Calu3 (cell line): ENCODE data around the gene ADGRD1. TPM values are rescaled to one million over a fixed set of nuclear protein-coding genes. Genes with fewer than 3 reads are reported as not detected.

Experiments
- BruUV-seq: library from RNA; stranded (reverse); fragments of 400-500 nt; replicated peaks from 2 replicates; lab custom pipeline; 2021; lab: Mats Ljungman, UMichigan
- CTCF ChIA-PET: fragments of 300-600 bp; sonication (Branson Sonifier 250); formaldehyde crosslinking; loops from one replicate; lab custom pipeline; 2022; ENCODE audit warnings: antibody characterized with exemption; lab: Charles Lee
- DNase-seq: peaks from one replicate; pipeline ENCODE4 v3.0.0; 2022
- H3K27ac Mint-ChIP-seq: one replicate; pipeline ENCODE4 v1.8.0; 2022; ENCODE audit warnings: mixed read lengths; ENCODE audit not compliant: unreplicated experiment
- H3K27me3 Mint-ChIP-seq: one replicate; pipeline ENCODE4 v1.8.0; 2022; ENCODE audit warnings: mixed read lengths; ENCODE audit not compliant: unreplicated experiment
- H3K36me3 Mint-ChIP-seq: one replicate; pipeline ENCODE4 v1.8.0; 2022; ENCODE audit warnings: mild to moderate bottlenecking, moderate library complexity, mixed read lengths; ENCODE audit not compliant: insufficient read depth, unreplicated experiment
- H3K4me1 Mint-ChIP-seq: one replicate; pipeline ENCODE4 v1.8.0; 2022; ENCODE audit warnings: mild to moderate bottlenecking, low read depth, mixed read lengths; ENCODE audit not compliant: unreplicated experiment
- H3K4me3 Mint-ChIP-seq: one replicate; pipeline ENCODE4 v1.8.0; 2022; ENCODE audit warnings: mild to moderate bottlenecking, low read depth, moderate library complexity, mixed read lengths; ENCODE audit not compliant: unreplicated experiment
- H3K9me3 Mint-ChIP-seq: one replicate; pipeline ENCODE4 v1.8.0; 2022; ENCODE audit warnings: low read depth, mixed read lengths; ENCODE audit not compliant: unreplicated experiment
- CTCF ChIP-seq: fragments of 200-600 bp; IDR thresholded peaks from one replicate; pipeline ENCODE4 v1.8.0; 2022; ENCODE audit warnings: antibody characterized with exemption; ENCODE audit not compliant: unreplicated experiment
- intact Hi-C: fragments of 100-400 bp; cut with micrococcal nuclease; formaldehyde crosslinking; loops from one replicate; pipeline ENCODE4 v1.10.0; 2022; ENCODE audit not compliant: unreplicated experiment
- total RNA-seq: library from RNA; stranded (reverse); gene quantifications from 2 replicates; pipeline ENCODE4 v1.2.3, GENCODE V29; 2022

Gene ADGRD1
- total RNA-seq, 1 experiment from 2014 or later: not detected

DNA sequence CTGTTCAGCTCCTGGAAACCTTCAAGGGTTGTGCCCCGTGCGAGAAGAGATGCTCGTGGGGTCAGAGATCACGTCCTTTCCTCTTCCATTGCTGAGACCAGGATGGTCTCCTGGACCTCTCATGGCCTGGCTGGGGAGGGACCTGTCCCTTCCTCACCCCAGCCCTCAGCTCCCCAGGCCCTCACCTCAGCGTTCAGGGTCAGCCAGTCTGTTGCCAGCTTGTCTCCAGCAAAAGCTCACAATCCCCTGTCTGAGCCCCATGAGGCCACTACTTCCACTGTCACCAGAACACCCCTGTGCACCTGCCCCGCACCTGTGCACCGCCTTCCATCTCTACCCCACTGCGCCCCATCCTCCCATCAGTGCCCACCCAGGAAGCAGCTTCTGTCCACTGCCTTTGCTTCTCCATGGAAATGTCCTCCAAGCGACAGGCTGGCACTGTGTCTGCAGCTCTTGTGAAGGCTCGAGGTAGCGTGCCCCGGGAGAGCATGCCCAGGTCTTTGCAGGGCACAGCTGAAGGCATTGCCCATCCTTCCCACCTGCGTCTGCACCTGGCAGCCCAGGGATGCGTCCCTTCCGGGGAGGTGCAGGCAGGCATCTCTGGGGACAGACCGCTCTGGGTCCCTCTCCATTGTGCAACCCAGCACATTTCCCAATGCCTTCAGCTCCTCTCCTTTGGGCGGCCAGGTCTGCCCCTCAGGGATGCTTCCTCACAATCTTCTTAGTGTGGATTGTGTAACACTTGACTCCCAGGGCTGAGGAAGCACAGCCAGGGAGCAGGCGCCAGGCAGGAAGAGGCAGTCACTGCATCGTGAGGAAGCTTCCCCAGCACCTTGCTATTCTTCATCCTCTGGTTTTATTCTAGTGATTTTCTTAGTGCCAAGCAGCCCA is 179.6 kb downstream of the ADGRD1 start:
- BruUV-seq: no TSS peak
- CTCF ChIA-PET: interaction anchor here (0.9 to 1.9 kb wide), 9 partner anchors 9 to 697 kb away, joined by 3 to 13 read pairs (median 3); no protein-coding TSS in a partner anchor
- no peak overlapping the region for H3K4me3 Mint-ChIP-seq
- no peak for TF ChIP-seq CTCF
- DNase-seq: no peak
- no peaks in the 10 kb centered on the region for H3K4me1 Mint-ChIP-seq
- intact Hi-C loops: loop anchor here (2.0 kb wide), 1 partner anchor 372 kb away; no protein-coding TSS in a partner anchor
- no peaks in the 10 kb centered on the region for H3K36me3 Mint-ChIP-seq
- peaks cover 61% of the 10 kb centered on the region for H3K27me3 Mint-ChIP-seq
- no peak overlapping the region for H3K27ac Mint-ChIP-seq
- no peaks in the 10 kb centered on the region for H3K9me3 Mint-ChIP-seq

DNA sequence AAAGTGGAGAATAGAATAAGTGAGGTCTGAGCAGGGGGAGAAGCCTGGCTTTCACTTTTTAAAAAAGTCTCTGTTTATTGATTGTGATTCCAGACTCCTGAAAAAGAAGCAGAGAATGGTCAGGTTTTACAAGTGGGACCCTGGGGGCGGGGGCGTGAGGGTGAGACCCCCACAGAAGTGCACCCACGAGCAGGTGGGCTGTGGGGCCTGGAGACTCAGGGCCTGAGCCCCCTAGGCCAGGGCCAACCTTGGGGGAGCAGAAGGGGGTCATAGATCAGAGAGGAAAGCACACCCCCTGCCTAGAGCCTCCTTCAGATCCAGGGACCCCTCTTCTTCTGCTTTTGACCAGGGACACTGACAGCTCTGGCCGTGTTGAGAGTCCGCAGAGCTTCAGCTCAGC is 180.3 kb downstream of the ADGRD1 start:
- Mint-ChIP-seq H3K9me3 (no peaks in the 10 kb centered on the region), H3K27me3 (peaks cover 68% of the 10 kb centered on the region), H3K36me3 (no peaks in the 10 kb centered on the region), H3K27ac (no peak overlapping the region), H3K4me1 (no peaks in the 10 kb centered on the region), H3K4me3 (no peak overlapping the region)
- CTCF ChIA-PET: interaction anchor here (1.0 to 1.1 kb wide), 2 partner anchors 18 to 30 kb away, joined by 3 read pairs; no protein-coding TSS in a partner anchor
- DNase-seq: no peak
- no TSS peak for BruUV-seq
- intact Hi-C loops: loop anchor here (2.0 kb wide), 1 partner anchor 373 kb away; no protein-coding TSS in a partner anchor
- TF ChIP-seq CTCF: no peak

- DNase-seq: no peak
- BruUV-seq: no TSS peak
- Mint-ChIP-seq H3K36me3 (no peaks in the 10 kb centered on the region), H3K9me3 (no peaks in the 10 kb centered on the region), H3K27ac (no peak overlapping the region), H3K27me3 (peaks cover 76% of the 10 kb centered on the region), H3K4me3 (no peak overlapping the region), H3K4me1 (no peaks in the 10 kb centered on the region)
- intact Hi-C loops: no loop called here
- CTCF ChIA-PET: interaction anchor here (1.1 kb wide), 1 partner anchor 30 kb away, joined by 3 read pairs; no protein-coding TSS in a partner anchor
- TF ChIP-seq CTCF: no peak
Measured at GRCh38 chr12:131134523-131135310, 181.0 kb downstream of the ADGRD1 start.

- Mint-ChIP-seq H3K27me3 (peaks cover 82% of the 10 kb centered on the region), H3K27ac (no peak overlapping the region), H3K4me3 (no peak overlapping the region), H3K36me3 (no peaks in the 10 kb centered on the region), H3K9me3 (no peaks in the 10 kb centered on the region), H3K4me1 (no peaks in the 10 kb centered on the region)
- BruUV-seq: no TSS peak
- intact Hi-C loops: no loop called here
- CTCF ChIA-PET: interaction anchor here (1.1 kb wide), 1 partner anchor 31 kb away, joined by 3 read pairs; no protein-coding TSS in a partner anchor
- no peak for DNase-seq
- no peak for TF ChIP-seq CTCF
Measured at GRCh38 chr12:131135311-131135785, 181.6 kb downstream of the ADGRD1 start.
